ENCODE data around the gene EHHADH. TPM values are rescaled to one million over a fixed set of nuclear protein-coding genes. Genes with fewer than 3 reads are reported as not detected.

Gene EHHADH
- polyA plus RNA-seq, 1 of the 3 experiments (the other 2 are of a cell fraction) = 2.5 TPM

GRCh38 chr3:185276415-185276814 is 22.6 kb upstream of the EHHADH start:
- H4K20me1 ChIP-seq (ENCODE audit: insufficient read depth) = no peaks in the 10 kb centered on the region
- CTCF ChIA-PET = no interaction called here
- H3K4me2 ChIP-seq = no peak overlapping the region
- no peak overlapping the region for H3K4me3 ChIP-seq (ENCODE audit: low read depth in 2 of 2, low read length in 1 of 2)
- no peak overlapping the region for H3K9ac ChIP-seq
- H3K9me3 ChIP-seq = no peaks in the 10 kb centered on the region
- 74% methylated on average over 4 of the region's 4 CpGs for WGBS (ENCODE audit: low lambda C conversion rate)
- POLR2A ChIA-PET = no interaction called here
- no peaks in the 10 kb centered on the region for H3K79me2 ChIP-seq (ENCODE audit: insufficient read depth)
- no peak for TF ChIP-seq POLR2AphosphoS5 (IDR thresholded peaks at IDR 0.05; ENCODE audit: low read depth, low read length)
- no peak for TF ChIP-seq MAX (IDR thresholded peaks at IDR 0.05; ENCODE audit: low read depth)
- no peak for TF ChIP-seq IRF3 (IDR thresholded peaks at IDR 0.05; ENCODE audit: low read depth, low read length)
- TF ChIP-seq USF1 (IDR thresholded peaks at IDR 0.05; ENCODE audit: borderline replicate concordance, low read depth) = no peak
- no peak for TF ChIP-seq PBX3 (IDR thresholded peaks at IDR 0.05)
- TF ChIP-seq NRF1 (IDR thresholded peaks at IDR 0.05; ENCODE audit: low read depth, low read length) = no peak
- TF ChIP-seq GATA2 (CRISPR knock-in tag; IDR thresholded peaks at IDR 0.05) = no peak
- TF ChIP-seq FOXJ3 (CRISPR knock-in tag; IDR thresholded peaks at IDR 0.05) = no peak
- TF ChIP-seq RCOR1 (IDR thresholded peaks at IDR 0.05; ENCODE audit: low read length) = no peak
- no peak for TF ChIP-seq YY1 (IDR thresholded peaks at IDR 0.05; ENCODE audit: low read depth)
- no peak for TF ChIP-seq EZH2phosphoT487 (IDR thresholded peaks at IDR 0.05; ENCODE audit: borderline replicate concordance, low read depth)
- TF ChIP-seq ELF1 (IDR thresholded peaks at IDR 0.05) = no peak
- TF ChIP-seq USF2 (IDR thresholded peaks at IDR 0.05; ENCODE audit: borderline replicate concordance, low read depth, low read length) = no peak
- no peak for TF ChIP-seq FOSL2 (IDR thresholded peaks at IDR 0.05; ENCODE audit: borderline replicate concordance, low read depth)
- H2AFZ ChIP-seq (ENCODE audit: low read depth) = no peak overlapping the region
- no peak overlapping the region for H3K27ac ChIP-seq (ENCODE audit: low read depth in 2 of 2, low read length in 1 of 2)
- H3K27me3 ChIP-seq (ENCODE audit: insufficient read depth) = no peaks in the 10 kb centered on the region; the same call in 1 of the 2 replicates
- no peaks in the 10 kb centered on the region for H3K36me3 ChIP-seq (replicated peaks in 1 of 2; ENCODE audit: control insufficient read depth in 1 of 2, insufficient read depth in 2 of 2, low read length in 1 of 2)
- no peak for DNase-seq
- no peaks in the 10 kb centered on the region for H3K9me2 ChIP-seq
- H3F3A ChIP-seq (replicated peaks; ENCODE audit: insufficient read depth) = no peaks in the 10 kb centered on the region
- H3K4me1 ChIP-seq (ENCODE audit: control insufficient read depth in 1 of 2, insufficient read depth in 2 of 2, low read depth in 1 of 2, low read length in 1 of 2) = peaks cover 0 to 16% of the 10 kb centered on the region in 2 experiments; a peak in 2 of 4 replicates

GRCh38 chr3:185272033-185272432 is 18.2 kb upstream of the EHHADH start:
- no peak overlapping the region for H3K27ac ChIP-seq (ENCODE audit: low read depth in 2 of 2, low read length in 1 of 2)
- H4K20me1 ChIP-seq (ENCODE audit: insufficient read depth) = no peaks in the 10 kb centered on the region
- WGBS (ENCODE audit: low lambda C conversion rate) = 95% methylated on average over 1 of the region's 1 CpG
- no peaks in the 10 kb centered on the region; the same call in 1 of the 2 replicates for H3K27me3 ChIP-seq (ENCODE audit: insufficient read depth)
- no peaks in the 10 kb centered on the region for H3K36me3 ChIP-seq (replicated peaks in 1 of 2; ENCODE audit: control insufficient read depth in 1 of 2, insufficient read depth in 2 of 2, low read length in 1 of 2)
- H3K4me3 ChIP-seq (ENCODE audit: low read depth in 2 of 2, low read length in 1 of 2) = no peak overlapping the region
- CTCF ChIA-PET = no interaction called here
- no peak overlapping the region for H3K4me2 ChIP-seq
- no peak overlapping the region for H3K9ac ChIP-seq
- no peaks in the 10 kb centered on the region for H3K9me2 ChIP-seq
- H3K79me2 ChIP-seq (ENCODE audit: insufficient read depth) = no peaks in the 10 kb centered on the region
- DNase-seq = no peak
- POLR2A ChIA-PET = no interaction called here
- TF ChIP-seq RXRA (IDR thresholded peaks at IDR 0.05; ENCODE audit: borderline replicate concordance, low read depth) = no peak
- no peak for TF ChIP-seq SIN3A (IDR thresholded peaks at IDR 0.05; ENCODE audit: borderline replicate concordance, low read depth, low read length)
- no peak for TF ChIP-seq JUND (IDR thresholded peaks at IDR 0.05)
- H2AFZ ChIP-seq (ENCODE audit: low read depth) = no peak overlapping the region
- no peaks in the 10 kb centered on the region for H3K9me3 ChIP-seq
- peaks cover 0 to 15% of the 10 kb centered on the region in 2 experiments; a peak in 1 of 4 replicates for H3K4me1 ChIP-seq (ENCODE audit: control insufficient read depth in 1 of 2, insufficient read depth in 2 of 2, low read depth in 1 of 2, low read length in 1 of 2)
- H3F3A ChIP-seq (replicated peaks; ENCODE audit: insufficient read depth) = no peaks in the 10 kb centered on the region
